Neuronal stem cell (in vitro differentiated cells): Measurements from ENCODE around the gene CCT2.

ENCODE experiments used
- DNase-seq: peaks from one replicate; pipeline ENCODE4 v3.0.0-alpha.2; 2013; ENCODE audit warnings: low spot score
- H2AFZ ChIP-seq: one replicate; pipeline ENCODE4 v1.6.1; 2013; ENCODE audit warnings: mild to moderate bottlenecking, low read length, inconsistent platforms
- H2AK5ac ChIP-seq: 2 replicates; pipeline ENCODE4 v1.6.1; 2013; ENCODE audit warnings: low read depth, mild to moderate bottlenecking, inconsistent platforms, low read length, moderate library complexity, mixed read lengths
- H2BK120ac ChIP-seq: 2 replicates; pipeline ENCODE4 v1.6.1; 2013; ENCODE audit warnings: low read depth, mild to moderate bottlenecking, inconsistent platforms, low read length, moderate library complexity, mixed read lengths
- H2BK12ac ChIP-seq: one replicate; pipeline ENCODE4 v1.6.1; 2013; ENCODE audit warnings: low read length, inconsistent platforms
- H2BK15ac ChIP-seq: 2 replicates; pipeline ENCODE4 v1.6.1; 2013; ENCODE audit warnings: mild to moderate bottlenecking, low read length, inconsistent platforms, mixed read lengths
- H2BK5ac ChIP-seq: one replicate; pipeline ENCODE4 v1.6.1; 2013; ENCODE audit warnings: inconsistent platforms, mild to moderate bottlenecking, low read length, moderate library complexity
- H3K14ac ChIP-seq: one replicate; pipeline ENCODE4 v1.6.1; 2013; ENCODE audit warnings: low read length, inconsistent platforms
- H3K18ac ChIP-seq: 2 replicates; pipeline ENCODE4 v1.6.1; 2013; ENCODE audit warnings: low read length, inconsistent platforms
- H3K23ac ChIP-seq: 2 replicates; pipeline ENCODE4 v1.6.1; 2013; ENCODE audit warnings: low read depth, mild to moderate bottlenecking, mixed read lengths, low read length, inconsistent platforms; ENCODE audit not compliant: poor library complexity
- H3K27ac ChIP-seq: replicated peaks from 3 replicates; pipeline ENCODE4 v1.5.1; 2013; ENCODE audit warnings: low read length, inconsistent platforms
- H3K27me3 ChIP-seq, 3 experiments: 2 replicates each; pipeline ENCODE4 v1.6.1; 2013; ENCODE audit warnings: low read length in 3 of 3, mild to moderate bottlenecking in 2 of 3, inconsistent platforms in 1 of 3, low read depth in 1 of 3, mixed read lengths in 1 of 3, moderate library complexity in 1 of 3; ENCODE audit not compliant: control insufficient read depth in 3 of 3, insufficient read depth in 3 of 3
- H3K36me3 ChIP-seq, 2 donors: replicated peaks in 1 of 2; 2 replicates each; pipeline ENCODE4 v1.6.1; 2013; ENCODE audit warnings: low read length in 2 of 2; ENCODE audit not compliant: control insufficient read depth in 2 of 2, insufficient read depth in 2 of 2
- H3K4ac ChIP-seq: 2 replicates; pipeline ENCODE4 v1.6.1; 2013; ENCODE audit warnings: inconsistent platforms, mild to moderate bottlenecking, low read length, moderate library complexity
- H3K4me1 ChIP-seq, 2 donors: 1 replicate in 1 of 2; 2 replicates in 1 of 2; pipeline ENCODE4 v1.6.1; 2013; ENCODE audit warnings: low read length in 2 of 2, low read depth in 1 of 2; ENCODE audit not compliant: control insufficient read depth in 2 of 2, insufficient read depth in 1 of 2
- H3K4me2 ChIP-seq: one replicate; pipeline ENCODE4 v1.6.1; 2013; ENCODE audit warnings: mild to moderate bottlenecking, low read length, inconsistent platforms; ENCODE audit not compliant: insufficient read depth, poor library complexity, severe bottlenecking
- H3K4me3 ChIP-seq, 2 donors: 2 replicates each; pipeline ENCODE4 v1.5.1; 2013; ENCODE audit warnings: low read length in 2 of 2, mild to moderate bottlenecking in 2 of 2, inconsistent platforms in 1 of 2, moderate library complexity in 1 of 2
- H3K79me1 ChIP-seq: one replicate; pipeline ENCODE4 v1.6.1; 2013; ENCODE audit warnings: low read depth, mild to moderate bottlenecking, inconsistent platforms, low read length, moderate library complexity
- H3K9ac ChIP-seq: one replicate; pipeline ENCODE4 v1.6.1; 2013; ENCODE audit warnings: mild to moderate bottlenecking, low read depth, low read length, inconsistent platforms; ENCODE audit not compliant: poor library complexity
- H3K9me3 ChIP-seq, 2 donors: replicated peaks in 1 of 2; 2 replicates each; pipeline versions ENCODE3 to v1.6.1; 2013; ENCODE audit warnings: low read length in 2 of 2, mild to moderate bottlenecking in 2 of 2, inconsistent platforms in 1 of 2, low read depth in 1 of 2, mixed read lengths in 1 of 2, moderate library complexity in 1 of 2; ENCODE audit not compliant: control insufficient read depth in 2 of 2, insufficient read depth in 1 of 2
- H4K8ac ChIP-seq: one replicate; pipeline ENCODE4 v1.6.1; 2013; ENCODE audit warnings: low read depth, mild to moderate bottlenecking, inconsistent platforms, low read length, moderate library complexity
- H4K91ac ChIP-seq: one replicate; pipeline ENCODE4 v1.6.1; 2013; ENCODE audit warnings: low read length, low read depth, mild to moderate bottlenecking, inconsistent platforms; ENCODE audit not compliant: poor library complexity
- WGBS, 2 donors: extraction: QIAGEN DNeasy Blood & Tissue Kit; methylation state at CpG; one replicate each; pipeline ENCODE4 v1.1.7; 2013; ENCODE audit warnings: missing lambda C conversion rate in 2 of 2, mixed read lengths in 1 of 2; ENCODE audit not compliant: insufficient read length in 2 of 2, insufficient replicate concordance in 1 of 2; ENCODE audit errors: extremely low coverage in 2 of 2; 5-methylcytosine and 5-hydroxymethylcytosine counted together

Gene CCT2

DNA sequence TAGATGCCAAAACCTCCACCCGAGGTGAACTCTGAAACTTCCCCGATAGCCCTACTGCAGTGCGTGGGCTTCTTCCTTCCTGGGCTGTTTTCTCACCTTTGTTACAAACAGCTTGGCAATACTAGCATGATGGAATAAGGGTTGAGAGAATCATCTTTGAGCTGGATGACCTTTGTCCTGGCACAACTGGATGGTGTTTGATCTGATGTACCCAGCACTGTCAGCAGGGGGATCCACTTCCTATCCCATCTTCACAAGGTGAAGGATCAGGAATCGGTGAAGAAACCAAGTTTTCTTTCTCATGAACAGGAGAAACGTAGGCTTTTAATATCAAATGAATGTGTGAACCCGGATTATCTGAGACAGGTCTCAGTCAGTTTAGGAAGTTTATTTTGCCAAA lies 44.9 kb downstream of the CCT2 start:
- DNase-seq = no peak

DNA sequence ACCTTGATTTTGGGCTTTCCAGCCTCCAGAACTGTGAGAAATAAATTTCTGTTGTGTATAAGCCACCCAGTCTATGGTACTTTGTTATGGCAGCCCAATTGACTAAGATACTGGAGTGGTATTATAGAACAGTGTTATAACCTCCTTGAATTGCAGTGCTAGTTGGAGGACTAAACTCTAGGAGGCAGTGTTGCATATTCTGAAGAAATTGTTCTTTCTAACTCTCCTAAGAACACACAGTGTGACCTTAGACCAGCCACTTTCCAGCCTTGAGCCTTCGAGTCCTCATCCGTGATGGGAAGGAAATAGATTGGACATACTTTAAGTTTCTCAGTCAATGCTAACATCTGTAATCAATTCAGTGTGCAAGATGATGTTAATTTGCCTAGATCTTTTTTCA lies 47.8 kb downstream of the CCT2 start:
- no peak overlapping the region for H2BK15ac ChIP-seq

More for the DNA sequence above, 44.9 kb downstream of the CCT2 start:
- no peaks in the 10 kb centered on the region for H3K9me3 ChIP-seq
- no peak overlapping the region for H2AFZ ChIP-seq
- H3K4me2 ChIP-seq = no peak overlapping the region
- H3K27ac ChIP-seq = no peak overlapping the region
- no peak overlapping the region for H2BK120ac ChIP-seq
- H3K79me1 ChIP-seq = no peaks in the 10 kb centered on the region
- no peak overlapping the region for H2AK5ac ChIP-seq
- H2BK15ac ChIP-seq = no peak overlapping the region
- no peak overlapping the region for H3K9ac ChIP-seq
- H2BK12ac ChIP-seq = no peak overlapping the region
- WGBS, 2 donors = no CpG with 5 or more reads among the region's 6 CpGs
- no peak overlapping the region for H3K23ac ChIP-seq
- H3K36me3 ChIP-seq = no peaks in the 10 kb centered on the region
- no peak overlapping the region for H3K4me3 ChIP-seq
- H3K18ac ChIP-seq = no peak overlapping the region
- H3K14ac ChIP-seq = no peak overlapping the region
- no peak overlapping the region for H2BK5ac ChIP-seq
- H3K4ac ChIP-seq = no peak overlapping the region
- no peaks in the 10 kb centered on the region for H3K4me1 ChIP-seq
- H4K91ac ChIP-seq = no peak overlapping the region
- no peak overlapping the region for H4K8ac ChIP-seq
- peaks cover 0 to 8% (median 0%) of the 10 kb centered on the region in 3 experiments for H3K27me3 ChIP-seq

DNA sequence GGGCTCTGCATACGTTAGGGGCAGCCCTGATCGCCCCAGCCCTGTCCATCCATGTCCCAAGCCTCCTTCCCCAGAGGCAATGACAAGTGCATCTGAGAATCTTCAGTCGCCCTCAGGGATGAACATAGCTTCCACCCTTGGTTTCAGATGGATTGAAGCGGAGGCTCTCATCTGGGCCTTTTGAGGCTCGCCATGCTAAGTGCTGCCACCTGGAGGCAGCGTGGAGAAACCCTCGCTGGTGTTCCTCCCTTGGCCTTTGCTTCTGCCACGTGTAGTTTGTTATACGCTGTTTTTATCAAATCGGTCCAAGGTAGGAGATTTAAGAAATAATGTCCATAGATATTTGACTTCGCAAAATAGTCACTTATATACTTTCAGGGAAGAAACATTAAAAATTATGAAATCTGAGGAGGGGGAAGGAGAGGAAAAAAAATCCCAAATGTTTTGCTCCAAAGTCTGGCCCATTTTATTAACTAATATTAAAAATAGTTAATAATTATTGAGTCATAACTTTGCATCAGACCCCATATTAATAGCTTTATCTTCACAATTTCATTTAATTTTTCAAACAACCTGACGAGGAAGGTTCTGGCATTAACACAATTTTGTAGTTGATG lies 54.2 kb downstream of the CCT2 start:
- Histone ChIP-seq H3K4me2 (no peak overlapping the region), H2BK12ac (no peak overlapping the region), H2BK5ac (no peak overlapping the region), H2BK15ac (no peak overlapping the region), H3K9ac (no peak overlapping the region), H2AK5ac (no peak overlapping the region), H3K18ac (no peak overlapping the region), H3K27ac (no peak overlapping the region), H3K9me3 (no peaks in the 10 kb centered on the region), H3K14ac (no peak overlapping the region), H3K36me3 (no peaks in the 10 kb centered on the region), H3K4me1 (no peaks in the 10 kb centered on the region), H3K4me3 (no peak overlapping the region), H3K4ac (no peak overlapping the region), H4K91ac (no peak overlapping the region), H3K79me1 (no peaks in the 10 kb centered on the region), H2AFZ (peak overlapping the region; percentile 9), H4K8ac (no peak overlapping the region), H3K27me3 (peaks cover 0 to 7% (median 0%) of the 10 kb centered on the region in 3 experiments), H2BK120ac (no peak overlapping the region), H3K23ac (no peak overlapping the region)
- DNase-seq = peak; percentile 54
- WGBS, 2 donors = no CpG with 5 or more reads among the region's 12 CpGs

More for the DNA sequence above, 47.8 kb downstream of the CCT2 start:
- Histone ChIP-seq H2AK5ac (no peak overlapping the region), H3K4me3 (no peak overlapping the region), H3K9ac (no peak overlapping the region), H2AFZ (no peak overlapping the region), H3K14ac (no peak overlapping the region), H3K27ac (no peak overlapping the region), H2BK120ac (no peak overlapping the region), H3K4me1 (no peaks in the 10 kb centered on the region), H3K4me2 (no peak overlapping the region), H2BK5ac (no peak overlapping the region), H3K79me1 (no peaks in the 10 kb centered on the region), H3K23ac (no peak overlapping the region), H3K18ac (no peak overlapping the region), H3K9me3 (no peaks in the 10 kb centered on the region), H4K8ac (no peak overlapping the region), H2BK12ac (no peak overlapping the region), H4K91ac (no peak overlapping the region), H3K27me3 (no peaks in the 10 kb centered on the region), H3K4ac (no peak overlapping the region), H3K36me3 (no peaks in the 10 kb centered on the region)
- DNase-seq = no peak
- no CpG with 5 or more reads among the region's 2 CpGs for WGBS, 2 donors

DNA sequence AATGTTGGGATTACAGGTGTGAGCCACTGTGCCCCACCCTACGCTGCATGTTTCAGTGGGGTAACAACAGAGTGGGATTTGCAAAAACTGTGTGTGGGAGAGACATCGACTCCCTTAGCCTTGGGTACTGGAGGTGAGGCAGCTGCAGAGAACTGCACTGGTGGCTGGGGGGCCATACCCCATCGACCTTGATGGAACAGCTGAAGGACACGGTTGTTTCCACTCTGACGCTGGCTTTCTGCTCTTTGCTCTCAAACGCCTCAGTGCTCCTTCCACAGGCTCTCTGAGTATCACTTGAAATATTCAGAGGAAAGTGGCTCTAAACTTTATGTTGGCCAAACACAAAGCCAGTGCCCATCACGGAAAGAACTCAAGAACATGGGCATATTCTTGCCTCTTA lies 56.3 kb downstream of the CCT2 start:
- no peak overlapping the region for H2BK5ac ChIP-seq
- no peak overlapping the region for H3K27ac ChIP-seq
- H4K91ac ChIP-seq = no peak overlapping the region
- H2BK120ac ChIP-seq = no peak overlapping the region
- no peaks in the 10 kb centered on the region for H3K9me3 ChIP-seq
- H3K27me3 ChIP-seq = peaks cover 0 to 10% (median 0%) of the 10 kb centered on the region in 3 experiments
- H4K8ac ChIP-seq = no peak overlapping the region
- no peak for DNase-seq
- H3K4ac ChIP-seq = no peak overlapping the region
- no peaks in the 10 kb centered on the region for H3K4me1 ChIP-seq
- H3K23ac ChIP-seq = no peak overlapping the region
- H2BK12ac ChIP-seq = no peak overlapping the region
- H3K18ac ChIP-seq = no peak overlapping the region
- no peak overlapping the region for H3K14ac ChIP-seq
- H3K4me2 ChIP-seq = no peak overlapping the region
- no peak overlapping the region for H3K9ac ChIP-seq
- H2AFZ ChIP-seq = no peak overlapping the region
- no peak overlapping the region for H3K4me3 ChIP-seq
- H3K36me3 ChIP-seq = no peaks in the 10 kb centered on the region
- H3K79me1 ChIP-seq = no peaks in the 10 kb centered on the region
- no peak overlapping the region for H2BK15ac ChIP-seq
- no CpG with 5 or more reads among the region's 7 CpGs for WGBS, 2 donors
- H2AK5ac ChIP-seq = no peak overlapping the region
